HG02943 (cell line): Measurements from ENCODE around the gene NBPF3.

Experiments used
- ATAC-seq: cut with Tn5 transposase; IDR thresholded peaks from one replicate; pipeline ENCODE4 v1.9.1; 2021; ENCODE audit warnings: mild to moderate bottlenecking, low read depth, moderate library complexity; ENCODE audit not compliant: unreplicated experiment

NBPF3 gene

DNA sequence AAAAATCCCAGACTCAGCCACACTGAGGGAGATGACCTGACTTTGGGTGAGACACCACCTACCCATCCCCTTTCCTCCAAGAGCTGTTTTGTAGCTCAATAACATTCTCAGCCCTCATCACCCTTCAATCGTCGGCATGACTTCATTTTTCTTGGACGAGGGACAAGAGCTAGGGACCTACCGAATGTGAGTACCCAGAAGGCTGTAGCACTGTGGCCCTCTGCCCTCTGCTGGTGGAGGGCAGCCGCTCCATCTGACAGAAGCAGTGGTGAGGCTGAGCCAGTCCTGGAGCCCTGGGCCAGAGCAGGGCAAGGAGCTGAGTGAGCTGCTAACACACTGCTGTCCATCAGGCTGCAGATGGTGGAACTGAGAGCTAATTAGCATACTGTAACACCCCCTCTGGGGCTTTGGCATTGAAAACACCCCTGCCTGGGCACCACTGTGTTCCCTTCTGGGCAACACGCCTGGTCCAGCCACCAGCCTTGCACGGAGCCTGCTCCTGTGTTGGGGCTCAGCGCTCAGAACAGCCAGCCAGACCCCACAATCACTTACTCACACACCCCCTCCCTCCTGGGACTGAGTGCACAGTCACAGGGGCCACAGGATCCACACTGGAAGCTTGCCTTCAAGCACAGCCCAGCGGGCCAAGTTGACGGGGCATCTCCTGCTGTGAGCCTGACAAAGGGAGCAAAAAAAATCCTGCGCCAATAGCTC, 51.0 kb downstream of the NBPF3 start:
- no peak for ATAC-seq

DNA sequence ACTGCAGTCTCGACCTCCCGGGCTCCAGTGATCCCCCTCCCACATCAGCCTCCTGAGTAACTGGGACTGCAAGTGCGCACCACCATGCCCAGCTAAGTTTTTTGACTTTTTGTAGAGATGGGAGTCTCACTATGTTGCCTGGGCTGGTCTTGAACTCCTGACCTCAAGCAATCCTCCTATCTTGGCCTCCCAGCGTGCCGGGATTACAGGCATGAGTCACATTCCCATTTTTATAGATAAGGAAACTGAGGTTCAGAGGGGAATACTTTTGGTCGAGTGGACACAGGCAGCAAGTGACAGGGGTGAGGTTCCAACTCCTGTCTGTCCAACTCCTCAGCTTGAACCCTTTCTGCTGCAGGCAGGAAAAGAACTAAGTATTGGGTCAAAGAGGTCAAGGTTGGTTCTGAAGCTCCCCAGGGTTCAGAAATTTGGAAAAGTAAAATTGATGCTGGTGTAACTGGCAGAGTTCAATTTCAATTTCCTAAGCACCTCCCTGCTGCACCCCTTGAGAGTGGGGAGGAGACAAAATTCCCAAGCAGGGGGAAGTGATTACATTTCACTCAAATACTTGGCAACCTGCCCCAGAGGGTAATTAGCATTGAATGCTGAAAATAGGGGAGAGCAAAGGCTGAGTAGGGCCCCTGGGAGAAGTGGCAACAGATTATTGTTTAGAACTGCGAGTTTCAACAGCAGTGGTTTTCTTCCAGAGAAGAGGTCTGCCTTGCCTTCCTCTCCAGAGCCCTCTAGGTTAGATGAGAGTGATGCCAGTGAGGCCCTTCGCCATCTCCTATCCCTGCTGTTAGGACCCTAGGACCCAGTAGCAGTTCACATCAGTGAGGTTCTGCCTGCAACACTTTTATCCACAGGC, 51.8 kb downstream of the NBPF3 start:
- no peak for ATAC-seq

DNA sequence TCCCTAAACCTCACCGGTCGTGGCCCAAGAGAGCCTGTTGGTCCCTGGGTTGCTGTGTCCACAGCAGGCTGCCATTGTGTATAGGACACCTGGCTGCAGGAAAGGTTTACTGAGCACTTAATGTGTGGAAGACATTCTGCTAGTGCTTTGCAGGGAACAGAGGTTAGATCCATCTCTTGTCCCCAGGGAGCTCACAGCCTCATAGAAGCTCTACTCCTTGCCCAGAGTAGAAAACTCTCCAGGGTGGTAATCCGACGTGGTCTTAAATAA, 52.4 kb downstream of the NBPF3 start:
- ATAC-seq: no peak

DNA sequence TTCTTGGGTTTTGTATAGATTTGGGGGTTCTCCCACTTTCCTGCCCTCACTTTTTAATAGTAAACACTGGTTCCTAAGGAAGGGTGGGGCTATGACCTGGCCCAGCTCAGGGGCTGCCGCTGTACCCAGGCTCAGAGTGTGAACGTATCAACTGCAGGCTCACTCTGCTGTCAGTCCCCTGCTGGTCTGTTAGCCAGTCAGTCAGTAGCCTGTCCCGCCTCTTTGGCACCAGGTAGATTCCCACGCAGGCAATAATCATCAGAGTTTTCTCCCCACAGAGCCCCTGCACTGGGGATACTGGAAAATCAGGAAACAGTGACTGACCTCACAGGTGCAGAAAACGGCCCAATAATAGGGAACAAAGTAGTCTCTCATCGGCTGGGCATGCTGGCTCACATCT, 54.3 kb downstream of the NBPF3 start:
- no peak for ATAC-seq

DNA sequence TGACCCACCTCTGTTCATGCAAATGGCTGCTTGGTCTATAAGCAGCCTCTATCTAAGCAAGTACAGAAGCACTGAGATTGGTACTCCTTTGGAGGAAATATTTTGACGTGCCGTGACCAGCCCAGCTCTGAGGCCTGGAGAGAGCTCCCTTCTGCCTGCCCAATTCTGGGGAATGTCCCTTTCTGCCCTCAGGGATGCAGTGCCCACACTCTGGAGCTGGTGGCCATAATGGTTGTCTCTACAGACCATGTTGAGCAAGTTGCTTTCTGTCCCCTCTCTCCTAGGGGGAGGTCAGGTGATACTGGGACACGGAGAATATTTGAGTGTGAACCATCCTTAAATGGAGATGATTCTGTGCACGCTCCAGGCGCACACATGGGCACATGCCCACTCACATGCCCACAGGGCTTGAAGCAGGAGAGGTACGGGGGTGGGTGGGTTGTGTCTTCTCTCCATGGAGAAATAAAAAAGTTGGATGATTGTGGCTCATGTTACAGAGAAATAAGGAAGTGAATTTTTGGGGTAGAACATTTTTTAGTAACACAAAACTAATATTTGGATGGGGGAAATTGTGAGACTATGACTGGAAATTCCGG, 55.4 kb downstream of the NBPF3 start:
- no peak for ATAC-seq

DNA sequence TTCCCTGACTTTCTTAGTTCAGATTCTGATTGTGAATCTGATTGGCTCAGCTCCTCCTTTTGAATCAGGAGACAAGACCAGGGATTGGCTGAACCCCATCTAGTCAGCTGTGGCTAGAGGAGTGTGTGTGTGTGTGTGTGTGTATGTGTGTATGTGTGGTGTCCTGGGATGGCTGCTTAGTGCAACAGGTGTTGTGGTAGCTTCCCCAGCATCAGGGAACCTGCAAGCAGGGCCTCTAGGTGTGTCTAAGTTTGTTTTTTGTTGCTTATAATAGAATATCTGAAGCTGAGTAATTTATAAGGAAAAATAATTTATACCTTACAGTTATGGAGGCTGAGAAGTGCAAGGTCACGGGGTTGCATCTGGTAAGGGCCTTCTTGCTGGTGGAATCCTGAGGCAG, 56.1 kb downstream of the NBPF3 start:
- no peak for ATAC-seq

DNA sequence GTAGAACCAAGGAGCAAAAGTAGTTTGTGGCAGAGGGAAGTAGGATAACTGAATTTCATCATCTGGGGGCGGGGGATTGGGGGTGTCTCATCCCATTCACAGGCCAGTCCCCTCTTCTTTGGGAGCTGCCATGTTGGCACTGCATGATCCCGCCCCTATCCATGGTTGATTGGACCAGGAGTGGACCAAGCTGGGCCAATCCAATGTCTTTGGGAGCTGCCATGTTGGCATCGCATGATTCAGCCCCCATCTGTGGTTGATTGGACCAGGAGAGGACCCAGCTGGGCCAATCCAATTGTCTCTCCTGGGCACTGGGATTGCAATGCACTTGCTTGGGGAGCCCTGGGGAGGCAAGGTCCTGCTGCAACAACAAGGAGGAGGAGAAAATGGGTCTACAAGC, 56.9 kb downstream of the NBPF3 start:
- no peak for ATAC-seq

DNA sequence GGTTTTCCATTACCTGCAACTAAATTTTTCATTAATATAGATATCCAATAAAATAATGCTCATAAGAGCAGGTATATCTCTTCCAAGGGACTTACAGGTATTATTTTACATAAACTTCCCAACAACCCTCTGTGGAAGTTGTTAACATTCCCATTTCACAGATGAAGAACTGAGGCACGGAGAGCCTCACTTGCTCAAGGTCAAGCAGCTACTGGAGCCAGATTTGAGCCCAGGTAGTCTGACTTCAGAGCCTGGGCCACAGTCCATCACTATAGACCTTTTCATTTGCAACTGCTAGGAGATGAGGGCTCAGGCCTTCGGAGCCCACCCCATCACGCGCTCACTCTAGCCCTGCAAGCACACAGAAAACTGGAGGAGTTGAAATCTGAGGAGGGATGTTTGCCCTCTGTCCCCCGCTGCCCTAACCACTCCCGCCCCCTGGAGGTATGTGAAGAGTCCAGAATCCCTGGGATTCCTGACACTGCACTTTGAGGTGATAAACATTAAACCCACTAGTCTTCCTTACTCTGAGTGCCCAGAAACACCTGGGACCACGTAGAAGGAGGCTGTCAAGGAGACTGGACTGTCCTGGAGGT, 57.6 kb downstream of the NBPF3 start:
- ATAC-seq: no peak

DNA sequence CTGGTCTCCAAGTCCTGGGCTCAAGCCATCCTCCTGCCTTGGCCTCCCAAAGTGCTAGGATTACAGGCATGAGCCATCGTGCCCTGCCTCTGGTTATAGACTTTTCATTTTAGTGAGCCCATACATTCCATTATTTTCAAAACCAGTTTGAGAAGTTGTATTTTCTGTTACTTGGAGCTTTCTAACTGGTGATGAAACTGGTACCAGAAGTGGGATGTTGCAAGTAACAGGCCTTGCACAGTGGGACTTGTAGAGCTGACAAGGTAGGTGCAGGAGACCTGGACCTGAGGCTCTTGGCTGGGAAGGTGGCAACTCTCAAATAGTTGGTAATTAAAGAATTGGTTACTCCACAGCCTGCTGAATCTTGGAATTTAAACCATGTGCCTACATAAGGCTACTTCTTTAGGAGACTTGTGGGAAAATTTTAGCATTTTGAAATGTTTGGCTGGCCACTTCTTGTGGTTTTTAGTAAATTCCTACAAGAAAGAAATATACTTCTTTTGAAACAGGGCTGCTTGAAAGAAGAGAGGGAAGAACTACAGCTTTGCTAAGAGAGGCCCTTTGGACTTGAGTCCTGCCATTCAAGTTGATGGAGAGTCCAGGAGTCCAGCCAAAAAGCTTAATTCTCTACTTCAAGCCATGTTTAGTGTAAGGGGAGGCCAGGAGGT, 59.5 kb downstream of the NBPF3 start:
- no peak for ATAC-seq

DNA sequence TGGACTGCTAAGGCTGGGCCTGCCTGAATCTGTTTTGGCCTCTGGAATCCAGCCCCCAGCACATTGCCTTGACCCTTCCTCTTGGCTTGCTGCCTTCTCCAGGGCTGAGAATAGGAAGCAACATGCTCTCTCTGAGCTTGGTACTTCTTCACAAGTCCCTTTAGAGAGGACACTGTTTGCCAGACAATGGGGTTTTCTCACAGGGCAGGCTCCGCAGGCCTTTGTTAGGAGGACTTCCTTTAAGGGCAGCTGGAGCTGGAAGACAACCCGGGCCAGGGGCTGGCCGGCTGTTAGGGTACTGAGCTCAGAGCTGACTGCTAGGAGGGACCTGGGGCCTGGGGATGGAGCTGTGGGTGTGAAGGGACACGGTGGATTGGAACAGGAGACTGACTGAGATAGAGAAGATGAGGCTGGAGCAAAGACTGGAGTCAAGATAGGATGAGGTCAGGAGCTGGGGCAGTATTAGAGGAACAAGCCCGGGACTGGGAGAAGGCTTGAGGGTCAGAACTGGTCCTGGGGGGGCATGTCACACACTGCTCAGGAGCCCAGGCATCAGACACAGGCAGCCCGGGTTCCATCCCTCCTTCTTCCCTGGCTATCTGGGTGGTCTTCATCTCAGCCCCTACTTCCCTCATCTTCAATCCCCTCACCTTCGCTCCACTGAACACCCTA, 63.9 kb downstream of the NBPF3 start:
- ATAC-seq: no peak

DNA sequence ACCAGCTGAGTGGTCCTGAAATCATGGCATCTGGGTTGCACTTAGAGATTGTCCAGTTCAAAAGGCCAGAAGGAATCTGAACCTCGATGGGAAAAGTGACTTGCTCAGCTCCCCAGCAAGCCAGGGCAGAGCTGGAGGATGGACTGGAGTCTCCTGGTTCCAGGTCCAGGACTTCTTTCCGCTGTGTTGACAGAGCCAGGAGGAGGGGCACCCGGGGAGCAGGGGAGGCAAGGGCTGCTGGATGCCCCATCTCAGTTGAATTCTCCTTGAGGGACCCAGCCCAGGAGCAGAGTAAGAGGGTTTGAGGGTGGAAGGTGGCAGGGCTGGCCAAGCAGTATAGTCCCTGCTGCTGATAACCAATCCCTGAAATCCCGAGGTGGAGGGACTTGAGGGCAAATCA, 66.9 kb downstream of the NBPF3 start:
- no peak for ATAC-seq

DNA sequence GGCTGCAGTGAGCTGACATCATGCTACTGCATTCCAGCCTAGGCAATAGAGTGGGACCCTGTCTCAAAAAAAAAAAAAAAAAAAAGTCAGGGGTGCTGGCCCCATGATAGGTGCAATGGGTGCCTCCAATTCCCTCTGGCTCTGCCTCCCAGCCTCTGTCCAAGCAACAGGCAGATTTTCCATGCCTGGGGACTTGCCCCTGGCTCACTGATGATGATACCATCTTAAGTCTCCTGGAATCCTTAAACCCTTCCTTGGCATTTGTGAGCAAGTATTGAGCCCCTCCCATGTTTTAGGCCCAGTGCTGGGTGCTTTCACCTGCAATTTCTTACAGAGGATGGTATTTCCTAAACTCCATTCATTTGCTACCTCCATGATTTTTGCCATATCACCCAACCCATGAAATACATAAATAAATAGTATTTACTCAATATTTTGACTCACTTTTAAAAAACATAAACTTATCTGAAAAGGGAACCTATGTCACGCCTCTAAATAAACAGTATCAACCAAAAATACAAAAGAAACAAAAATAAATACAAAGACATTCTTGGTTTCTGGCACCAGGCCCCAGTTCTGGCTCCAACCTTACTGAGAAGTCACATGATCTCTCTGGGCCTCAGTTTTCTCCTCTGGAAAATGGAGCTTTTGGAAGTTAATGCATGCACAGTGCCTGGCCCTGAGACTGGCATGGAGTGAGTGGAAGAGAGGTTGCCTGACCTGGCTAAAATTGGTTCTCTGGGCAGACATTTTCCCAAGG, 67.8 kb downstream of the NBPF3 start:
- no peak for ATAC-seq

DNA sequence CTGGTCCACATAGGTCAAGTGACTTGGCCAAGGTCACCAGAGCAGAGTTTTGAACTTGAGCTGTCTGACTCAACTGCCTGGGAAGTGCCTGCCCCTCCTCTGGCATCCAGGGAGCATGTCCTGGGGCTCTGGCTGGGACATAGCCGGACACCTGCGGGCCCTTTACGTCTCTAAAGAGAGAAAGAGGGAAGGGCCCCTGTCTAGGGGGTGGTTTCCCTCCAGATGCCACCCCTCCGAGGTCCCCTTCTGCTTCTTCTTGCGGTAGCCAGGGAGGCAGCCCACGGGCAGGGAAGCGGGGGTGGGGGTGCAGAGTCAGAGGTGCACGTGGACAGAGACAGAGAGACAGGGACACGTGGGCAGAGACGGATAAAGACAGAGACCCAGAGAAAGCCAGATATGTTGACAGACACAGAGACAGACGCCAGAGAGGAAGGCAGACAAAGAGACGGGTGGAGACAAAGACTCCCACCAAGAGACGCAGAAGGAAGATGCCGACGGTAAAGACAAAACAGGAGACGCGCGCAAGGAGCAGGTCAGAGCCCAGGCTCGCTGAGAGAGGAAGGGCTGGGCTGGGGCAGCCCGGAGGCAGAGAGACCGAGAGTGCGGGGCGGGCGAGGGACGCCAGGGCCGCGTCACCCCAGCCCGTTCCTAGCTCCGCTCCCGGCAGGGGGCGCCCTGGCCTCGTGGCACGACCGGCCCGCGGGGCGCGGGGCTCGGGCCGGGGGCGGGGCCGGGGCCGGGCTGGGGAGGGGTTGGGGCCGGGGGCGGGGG, 68.8 kb downstream of the NBPF3 start:
- no peak for ATAC-seq

DNA sequence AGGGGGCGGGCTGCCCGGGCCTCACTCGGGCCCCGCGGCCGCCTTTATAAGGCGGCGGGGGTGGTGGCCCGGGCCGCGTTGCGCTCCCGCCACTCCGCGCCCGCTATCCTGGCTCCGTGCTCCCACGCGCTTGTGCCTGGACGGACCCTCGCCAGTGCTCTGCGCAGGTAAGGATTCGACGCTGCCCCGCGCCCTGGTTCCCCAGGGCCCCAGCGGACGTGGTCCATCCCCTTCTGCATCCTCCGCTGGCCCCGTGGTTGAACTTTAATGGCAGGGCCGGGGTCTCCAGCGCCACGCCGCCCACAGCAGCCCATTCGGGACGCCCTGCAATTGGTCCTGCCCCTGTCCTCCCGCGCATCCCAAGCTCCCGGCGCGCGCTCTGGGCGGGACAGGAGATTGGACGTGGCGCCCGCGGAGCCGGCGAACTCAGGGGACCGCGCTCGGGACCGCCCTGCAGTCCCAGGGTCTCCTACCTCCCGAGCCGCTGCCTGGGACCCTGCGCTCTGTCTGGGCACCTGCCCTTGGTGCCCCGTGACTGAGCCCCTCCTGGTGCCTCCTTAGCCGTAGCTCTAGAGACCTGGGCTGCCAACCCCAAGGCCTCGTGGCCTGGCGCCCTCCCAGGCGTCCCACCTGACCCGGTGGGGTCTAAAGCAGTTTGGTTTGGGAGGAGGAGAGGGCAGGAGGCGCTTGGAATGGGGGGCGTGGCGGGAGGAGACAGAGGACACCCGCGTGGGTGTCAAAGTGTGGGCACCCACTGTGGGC, 69.6 kb downstream of the NBPF3 start, which contains the start of gene ALPL:
TSS of gene ALPL (plus strand) at position 73 of the 762 bp plus-strand sequence. CDS start 44,659 bp downstream, outside the sequence.
- ATAC-seq: no peak

DNA sequence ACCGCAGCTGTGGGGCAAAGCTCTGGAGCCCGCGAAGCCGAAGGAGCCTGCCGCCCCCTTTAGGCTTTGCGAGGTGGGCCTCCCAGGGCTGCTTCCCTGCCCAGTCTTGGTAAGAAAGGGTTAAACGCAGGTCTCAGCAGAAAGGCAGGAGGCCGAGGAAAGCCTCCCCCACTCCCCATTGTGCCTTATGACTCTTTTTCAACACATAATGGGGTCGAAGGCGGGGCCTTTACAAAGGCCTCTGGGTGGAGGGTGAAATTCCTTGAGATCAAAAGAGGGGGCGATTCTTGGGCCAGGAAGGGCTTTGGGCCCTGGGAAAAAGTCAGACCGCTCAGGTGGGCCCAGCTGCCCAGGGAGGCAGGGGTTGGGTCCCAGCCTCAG, 70.2 kb downstream of the NBPF3 start:
- ATAC-seq: no peak

DNA sequence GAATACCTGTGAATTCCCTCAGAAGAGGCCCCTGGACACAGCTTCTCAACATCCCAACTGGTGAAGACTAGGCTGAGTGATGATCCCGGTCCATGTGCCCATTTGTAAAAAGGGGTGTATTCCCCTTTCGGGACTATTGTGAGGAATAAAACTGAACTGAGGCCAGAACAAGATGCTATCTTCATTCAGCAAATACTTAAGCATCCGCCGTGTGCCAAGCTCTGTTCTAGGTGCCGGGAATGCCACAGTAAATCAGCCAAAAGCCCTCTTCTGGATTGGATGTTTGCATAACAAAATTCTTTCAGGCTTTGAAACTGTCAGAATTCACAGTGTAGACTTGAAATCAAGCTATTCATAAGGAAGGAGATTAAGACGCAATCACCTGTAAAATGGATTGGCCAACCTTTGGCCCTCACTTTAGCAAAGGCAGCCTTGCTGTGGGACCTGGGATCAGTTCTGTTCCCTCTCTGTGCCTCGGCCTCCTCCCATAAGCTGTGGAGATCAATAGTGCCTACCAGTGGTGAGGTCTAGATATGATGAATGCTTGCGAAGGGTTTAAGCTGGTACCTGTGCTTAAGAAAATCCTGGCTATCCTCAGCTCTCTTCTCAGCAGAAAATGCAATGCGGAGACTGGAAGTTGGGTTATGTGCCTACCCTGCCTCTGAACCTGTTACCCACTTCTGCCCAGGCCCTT, 71.1 kb downstream of the NBPF3 start:
- no peak for ATAC-seq
